HG03457 (cell line): ENCODE results near the gene ZNF615.
"Not testable (repeated sequence)": the region's sequence is repeated elsewhere in the genome, so short reads cannot be mapped to it uniquely, and the experiment has no call there.

Experiments used
- ATAC-seq: cut with Tn5 transposase; IDR thresholded peaks from one replicate; pipeline ENCODE4 v1.9.1; 2021; ENCODE audit warnings: moderate number of reproducible peaks; ENCODE audit not compliant: unreplicated experiment

ZNF615 gene

GRCh38 chr19:51980926-51981325, 27.1 kb downstream of the ZNF615 start:
- not testable (repeated sequence) for ATAC-seq

GRCh38 chr19:51980116-51980736, 27.8 kb downstream of the ZNF615 start:
- no peak for ATAC-seq

GRCh38 chr19:51978882-51979281, 29.1 kb downstream of the ZNF615 start:
- ATAC-seq = no peak

GRCh38 chr19:51977346-51977745, 30.7 kb downstream of the ZNF615 start:
- no peak for ATAC-seq

GRCh38 chr19:51976852-51977251, 31.2 kb downstream of the ZNF615 start:
- no peak for ATAC-seq

GRCh38 chr19:51975787-51976186, 32.2 kb downstream of the ZNF615 start:
- not testable (repeated sequence) for ATAC-seq

GRCh38 chr19:51971624-51972023, 36.4 kb downstream of the ZNF615 start:
- ATAC-seq = no peak

- ATAC-seq = no peak
Measured at GRCh38 chr19:51970718-51971117, 37.3 kb downstream of the ZNF615 start.

- ATAC-seq = no peak
Measured at GRCh38 chr19:51965583-51965982, 42.4 kb downstream of the ZNF615 start.

GRCh38 chr19:51960621-51961233, 47.3 kb downstream of the ZNF615 start:
- ATAC-seq = not testable (repeated sequence)

- no peak for ATAC-seq
Measured at GRCh38 chr19:51959791-51960190, 48.2 kb downstream of the ZNF615 start.

- ATAC-seq = not testable (repeated sequence)
Measured at GRCh38 chr19:51957846-51958245, 50.2 kb downstream of the ZNF615 start.

- no peak for ATAC-seq
Measured at GRCh38 chr19:51948975-51949374, 59.0 kb downstream of the ZNF615 start.

- no peak for ATAC-seq
Measured at GRCh38 chr19:51946602-51947001, 61.4 kb downstream of the ZNF615 start.

GRCh38 chr19:51944798-51945552, 63.0 kb downstream of the ZNF615 start:
- ATAC-seq = no peak
